HG03521 (cell line): ENCODE results near the gene CISD3.
"Not testable (repeated sequence)": the region's sequence is repeated elsewhere in the genome, so short reads cannot be mapped to it uniquely, and the experiment has no call there.

ENCODE experiments used
- ATAC-seq: cut with Tn5 transposase; IDR thresholded peaks from one replicate; pipeline ENCODE4 v1.9.1; 2021; ENCODE audit warnings: mild to moderate bottlenecking, moderate library complexity; ENCODE audit not compliant: unreplicated experiment

The CISD3 gene

DNA sequence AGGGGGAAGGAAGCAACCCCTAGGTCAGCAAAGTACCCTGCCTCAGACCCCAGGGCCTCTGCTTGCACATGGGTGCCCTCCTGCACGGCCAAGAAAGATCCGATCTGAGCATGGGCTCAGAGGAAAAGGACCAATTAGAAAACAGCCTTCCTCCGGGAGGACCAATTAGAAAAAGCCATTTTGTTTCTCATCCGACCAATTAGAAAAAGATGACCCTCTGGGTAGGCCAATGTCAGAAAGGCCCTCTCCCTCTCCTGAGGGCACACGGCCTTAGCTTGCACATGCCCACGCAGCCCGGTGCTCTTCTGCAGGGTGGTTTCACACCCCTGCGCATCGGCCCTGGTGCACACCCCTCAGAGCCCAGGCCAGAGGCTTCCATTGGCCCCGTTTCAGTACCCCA, 5.1 kb upstream of the CISD3 start:
- no peak for ATAC-seq

GRCh38 chr17:38726145-38726544, 4.0 kb upstream of the CISD3 start:
- not testable (repeated sequence) for ATAC-seq

DNA sequence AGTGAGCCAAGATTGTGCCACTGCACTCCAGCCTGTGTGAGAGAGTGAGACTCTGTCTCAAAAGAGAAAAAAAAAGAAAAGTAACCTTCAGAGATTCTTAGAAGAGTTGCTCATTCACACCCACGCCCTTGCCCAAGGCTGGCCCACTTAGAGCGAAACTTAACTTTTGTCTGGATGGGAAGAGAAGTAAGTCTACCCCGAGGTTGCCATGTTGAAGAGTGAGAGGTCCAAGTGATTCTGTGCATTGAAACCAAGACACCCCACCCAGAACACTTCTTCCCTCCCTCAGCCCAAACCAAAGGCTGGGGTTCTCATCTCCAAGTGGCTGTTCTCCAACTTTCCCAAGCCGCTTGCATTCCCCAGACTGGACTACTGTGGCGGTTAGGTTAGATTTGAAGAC, 2.4 kb upstream of the CISD3 start:
- ATAC-seq = no peak

DNA sequence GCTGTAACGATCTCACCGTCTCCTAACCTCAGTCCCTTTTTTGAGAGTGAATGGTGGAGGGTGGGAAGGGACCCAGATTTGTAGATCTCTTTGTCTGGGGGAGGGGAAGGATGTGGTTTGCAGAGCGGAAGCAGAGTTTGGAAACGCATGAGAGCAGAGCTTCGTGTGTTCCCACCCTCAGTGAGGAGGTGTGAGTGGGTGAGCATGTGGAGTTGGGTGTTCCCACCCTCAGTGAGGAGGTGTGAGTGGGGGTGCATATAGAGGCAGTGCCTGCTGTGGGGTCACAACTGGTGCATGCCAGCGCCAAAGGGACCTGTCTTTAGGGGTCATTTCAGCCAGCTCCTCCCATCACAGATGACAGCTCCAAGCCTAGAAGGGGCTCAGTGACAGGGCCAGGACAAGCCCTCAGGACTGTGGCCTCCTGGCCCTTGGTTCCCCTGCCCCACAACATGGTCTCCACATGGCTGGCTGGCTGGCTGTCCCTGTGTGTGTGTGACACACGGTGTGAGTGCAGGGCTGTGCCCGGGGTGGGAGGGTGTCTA, 1.8 kb upstream of the CISD3 start:
- ATAC-seq = no peak

- ATAC-seq = no peak
Measured at GRCh38 chr17:38729368-38729885, 714 bp upstream of the CISD3 start.

- no peak for ATAC-seq
Measured at GRCh38 chr17:38730526-38731379, 612 bp downstream of the CISD3 start.

- ATAC-seq = no peak
Measured at GRCh38 chr17:38731526-38732294, 1.6 kb downstream of the CISD3 start.

GRCh38 chr17:38732376-38733281, 2.5 kb downstream of the CISD3 start:
- ATAC-seq = no peak

DNA sequence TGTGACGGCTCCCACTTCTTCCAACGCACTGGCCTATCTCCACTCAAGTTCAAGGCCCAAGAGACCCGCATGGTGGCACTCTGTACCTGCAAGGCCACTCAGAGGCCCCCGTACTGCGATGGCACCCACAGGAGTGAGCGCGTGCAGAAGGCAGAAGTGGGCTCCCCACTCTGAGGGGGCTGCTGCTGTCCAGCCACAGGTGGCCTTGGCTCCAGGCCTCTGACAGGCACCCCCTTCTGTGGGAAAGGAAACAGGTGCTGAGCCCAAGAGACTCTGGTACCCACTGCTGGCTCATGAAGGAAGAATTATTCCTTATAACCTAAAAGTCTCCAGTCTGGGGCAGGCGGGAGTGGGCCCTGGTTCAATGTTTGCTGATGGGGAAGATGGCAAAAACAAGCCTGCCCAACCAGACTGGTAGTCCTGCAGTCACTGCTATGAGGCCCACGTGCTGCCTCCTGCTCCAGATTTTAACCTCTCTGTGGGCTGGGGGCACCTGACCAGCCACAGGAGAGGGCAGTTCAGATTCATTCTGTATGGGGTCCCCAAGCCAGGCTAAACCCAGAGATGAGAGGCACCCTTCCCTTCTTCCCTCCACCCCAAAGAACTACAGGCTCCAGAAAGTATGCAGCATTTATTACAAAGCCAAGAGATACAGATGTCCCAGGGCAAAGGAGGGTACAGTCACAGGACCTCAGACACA, 3.3 kb downstream of the CISD3 start:
- ATAC-seq = no peak

DNA sequence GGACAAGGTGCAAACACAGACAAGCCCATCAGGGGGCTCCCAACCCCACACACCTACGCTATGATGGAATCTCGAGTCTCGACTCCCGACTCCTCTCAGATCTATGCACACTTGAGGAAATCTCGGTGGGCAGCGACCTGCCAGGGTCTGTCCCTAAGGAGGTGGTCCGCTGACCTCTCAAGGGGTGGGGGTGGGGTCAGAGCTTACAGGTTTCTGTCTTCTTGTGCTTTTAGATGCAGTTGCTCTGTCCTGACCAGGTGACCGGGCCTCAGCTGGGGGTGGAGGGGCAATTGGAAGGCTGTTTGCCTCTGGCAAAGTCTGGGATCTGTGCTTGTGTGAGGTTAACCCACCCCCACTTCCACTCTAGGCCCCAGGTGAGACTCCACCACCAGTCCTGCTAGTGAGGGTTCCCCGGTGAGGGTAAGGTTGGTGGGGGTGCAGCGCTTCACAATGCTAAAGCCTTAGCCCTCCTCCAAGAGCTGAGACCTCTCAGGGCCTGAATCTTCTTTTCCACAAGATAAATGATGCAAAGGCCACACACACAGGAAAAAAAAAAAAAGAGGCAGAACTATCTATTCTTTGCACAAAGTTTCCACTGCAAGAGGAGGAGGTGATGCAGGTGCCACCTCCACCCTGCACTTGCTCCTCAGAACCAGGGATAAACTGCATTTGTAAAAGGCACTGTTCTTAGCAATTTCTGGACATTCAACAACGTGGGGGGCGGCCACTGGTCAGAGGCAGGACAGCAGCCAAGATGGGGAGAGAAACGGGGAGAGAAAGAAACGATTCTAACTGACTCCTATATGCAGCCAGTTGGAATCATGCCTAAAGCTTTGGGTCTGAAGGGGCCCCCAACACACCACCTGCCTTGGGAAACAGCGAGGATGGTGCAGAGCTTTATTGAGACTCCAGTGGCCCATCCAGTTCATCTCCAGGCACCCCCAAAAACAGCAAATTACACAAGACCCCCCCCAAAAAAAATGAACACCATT, 4.1 kb downstream of the CISD3 start:
- ATAC-seq = no peak

DNA sequence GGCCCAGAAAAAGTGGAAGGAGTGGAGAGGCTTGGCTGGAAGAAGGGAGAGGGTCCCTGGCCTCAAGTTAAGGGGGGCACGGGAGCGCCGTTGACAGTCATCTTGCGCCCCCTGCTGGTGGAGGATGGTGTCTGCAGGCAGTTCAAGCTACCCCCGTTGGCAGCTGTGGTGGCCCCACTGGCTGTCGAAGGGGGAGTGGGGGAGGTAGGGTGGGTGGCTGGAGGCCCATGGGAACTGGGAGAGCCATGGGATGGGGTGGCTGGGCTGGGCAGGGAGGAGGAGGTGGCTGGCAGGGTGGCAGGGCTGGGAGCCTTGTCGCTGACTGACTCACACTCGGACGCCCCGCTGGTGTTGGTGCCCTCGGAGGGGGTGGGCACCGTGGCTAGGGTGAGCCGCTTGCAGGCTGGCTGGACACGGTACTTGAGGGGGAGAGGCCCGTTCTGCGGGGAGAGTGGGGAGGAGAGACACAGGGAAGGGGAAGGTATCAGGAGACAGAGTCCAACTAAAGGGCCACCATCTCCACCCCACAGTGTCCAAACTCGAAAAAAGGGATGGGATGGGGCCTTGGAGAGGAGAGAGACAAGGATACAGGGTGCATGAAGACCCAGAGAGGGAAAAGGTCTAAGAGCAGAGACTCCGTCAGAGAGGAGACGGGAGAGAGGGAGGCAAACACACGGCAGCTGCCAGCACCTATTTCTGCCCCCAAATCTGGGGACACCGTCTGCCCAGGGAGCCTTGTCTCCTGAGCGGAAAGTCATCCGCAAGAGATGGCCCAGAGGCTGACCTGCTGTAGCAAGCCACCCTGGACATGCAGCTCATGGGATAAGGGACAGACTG, 5.2 kb downstream of the CISD3 start:
- ATAC-seq = no peak

DNA sequence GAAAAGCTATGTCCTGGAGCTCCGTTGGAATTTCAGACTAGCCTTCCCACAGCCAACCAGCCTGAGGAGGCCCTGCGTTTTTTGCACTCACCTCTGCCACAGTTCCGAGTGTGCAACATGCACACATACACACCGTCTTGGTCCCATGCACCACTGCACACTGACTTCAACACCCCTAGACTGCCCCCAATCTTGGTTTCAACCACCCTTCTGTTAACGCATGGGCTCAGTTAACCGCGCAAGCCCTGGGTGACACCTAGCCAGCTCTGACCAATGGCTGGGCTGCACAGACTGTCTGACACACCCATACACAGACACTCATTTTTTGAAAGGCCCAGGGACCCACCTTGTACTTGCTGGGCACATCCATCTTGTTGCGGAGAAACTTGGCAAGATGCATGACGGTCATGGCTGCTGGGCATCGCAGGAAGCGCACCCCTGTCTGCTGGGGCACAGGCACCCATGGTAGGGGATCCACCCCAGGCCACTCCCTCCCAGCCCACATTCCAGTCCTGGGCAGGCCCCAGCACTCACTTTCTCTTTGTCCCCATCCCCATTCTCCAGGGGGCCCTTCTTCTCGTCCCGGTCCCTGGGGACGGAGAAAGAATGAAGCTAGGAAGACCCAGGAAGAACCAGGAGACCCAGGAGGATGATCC, 8.0 kb downstream of the CISD3 start:
- no peak for ATAC-seq

DNA sequence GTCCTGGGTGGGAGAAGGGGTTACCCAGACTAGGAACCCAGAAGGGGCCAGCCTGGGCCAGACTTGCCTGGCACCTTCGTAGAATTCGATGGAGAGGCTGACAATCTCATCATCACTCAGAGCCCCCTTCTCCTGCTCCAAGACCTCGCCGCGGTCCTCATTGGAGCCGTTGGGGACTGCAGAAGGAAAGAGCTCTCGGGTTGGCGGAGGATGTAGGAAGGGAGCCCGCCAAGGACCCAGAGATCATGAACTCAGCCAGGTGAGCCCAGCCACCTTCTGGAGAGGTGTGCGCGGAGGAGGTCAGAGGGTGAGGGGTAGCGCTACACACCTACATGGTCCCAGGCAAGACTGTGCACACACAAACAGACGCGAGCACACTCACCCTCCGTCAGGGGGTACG, 8.5 kb downstream of the CISD3 start:
- ATAC-seq = no peak

DNA sequence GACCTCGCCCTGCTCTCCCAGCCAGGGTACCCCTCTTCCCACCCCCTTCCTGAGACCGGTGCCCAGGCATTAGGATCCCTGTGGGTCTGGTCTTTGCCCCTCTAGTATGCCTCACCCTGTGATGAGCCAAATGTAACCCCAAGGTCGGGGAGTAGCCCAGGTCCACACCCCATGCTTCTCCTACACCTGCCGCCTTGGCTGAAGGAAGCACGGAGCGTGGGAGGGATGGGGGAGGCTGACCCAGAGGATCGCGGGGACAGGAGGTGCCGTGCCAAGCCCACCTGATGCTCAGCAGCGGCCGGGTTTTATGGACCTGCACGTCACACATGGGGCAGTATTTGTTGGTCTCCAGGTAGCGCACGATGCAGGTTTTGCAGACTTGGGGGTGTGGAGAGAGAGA, 9.2 kb downstream of the CISD3 start:
- no peak for ATAC-seq

GRCh38 chr17:38740044-38740443, 9.9 kb downstream of the CISD3 start:
- ATAC-seq = no peak

- no peak for ATAC-seq
Measured at GRCh38 chr17:38740806-38741205, 10.7 kb downstream of the CISD3 start.

- no peak for ATAC-seq
Measured at GRCh38 chr17:38741461-38741860, 11.3 kb downstream of the CISD3 start.
